ENCODE data around the gene CIITA. TPM values are rescaled to one million over a fixed set of nuclear protein-coding genes. Genes with fewer than 3 reads are reported as not detected.

The CIITA gene
- total RNA-seq, 1 experiment from 2014 or later, result not detected

DNA sequence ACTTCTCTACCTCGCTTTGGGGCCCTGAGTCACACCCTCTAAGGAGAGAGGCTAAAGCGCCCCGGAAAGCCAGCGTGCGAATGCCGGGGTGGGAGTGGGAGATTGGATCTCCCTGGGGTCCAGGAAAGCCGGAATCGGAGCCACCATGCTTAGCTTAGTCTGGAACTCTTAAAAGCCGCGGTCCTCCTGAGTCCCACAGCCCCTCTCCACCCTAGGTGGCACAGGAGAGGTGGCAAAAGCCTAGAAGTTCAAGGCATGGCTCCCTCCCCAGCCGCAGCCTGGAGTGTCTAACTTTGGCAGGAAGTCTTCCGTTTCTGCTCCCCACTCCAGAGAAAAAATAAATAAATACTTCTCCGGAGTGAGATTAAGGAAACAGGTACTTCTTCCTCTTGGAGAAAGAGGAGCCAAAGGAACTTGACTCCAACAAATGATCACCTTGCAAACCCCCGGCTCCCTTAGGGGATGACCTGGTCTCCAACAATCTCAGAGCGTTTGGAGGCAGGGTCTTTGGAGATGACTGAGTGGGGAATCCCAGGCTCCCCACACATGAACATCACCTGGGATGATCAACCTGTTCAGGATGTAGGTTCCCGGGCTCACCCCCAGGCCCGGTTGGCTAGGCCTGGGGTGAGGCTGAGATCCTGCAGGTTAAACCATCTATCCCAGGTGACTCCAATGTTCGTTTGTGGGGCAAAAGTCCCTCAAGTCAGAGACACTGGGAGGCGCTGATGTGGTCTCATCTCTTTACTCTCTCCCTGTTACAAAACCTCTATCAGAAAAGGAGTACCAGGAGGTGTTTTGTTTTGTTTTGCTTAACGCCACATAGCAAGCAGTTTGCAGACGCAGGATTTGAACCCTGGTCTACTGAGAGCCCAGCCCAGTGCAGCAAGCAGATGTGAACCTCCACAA lies 2.9 kb downstream of the CIITA start:
- no peaks in the 10 kb centered on the region for H3K36me3 Mint-ChIP-seq (ENCODE audit: insufficient read depth, unreplicated experiment)
- intact Hi-C loops (cut with micrococcal nuclease), result loop anchor here (5.0 kb wide), 3 partner anchors 53 to 212 kb away; partner anchors contain the start of gene NUBP1
- no peak overlapping the region for H3K27ac Mint-ChIP-seq (ENCODE audit: low read depth, unreplicated experiment)
- no peaks in the 10 kb centered on the region for H3K9me3 Mint-ChIP-seq (ENCODE audit: unreplicated experiment)
- no peak for DNase-seq (ENCODE audit: unreplicated experiment)
- H3K4me3 Mint-ChIP-seq (ENCODE audit: unreplicated experiment), result no peak overlapping the region
- POLR2A ChIA-PET, result interaction anchor here (0.7 to 2.2 kb wide), 4 partner anchors 13 to 41 kb away, joined by 3 to 14 read pairs (median 4); no protein-coding TSS in a partner anchor
- TF ChIP-seq, protein P1, sequence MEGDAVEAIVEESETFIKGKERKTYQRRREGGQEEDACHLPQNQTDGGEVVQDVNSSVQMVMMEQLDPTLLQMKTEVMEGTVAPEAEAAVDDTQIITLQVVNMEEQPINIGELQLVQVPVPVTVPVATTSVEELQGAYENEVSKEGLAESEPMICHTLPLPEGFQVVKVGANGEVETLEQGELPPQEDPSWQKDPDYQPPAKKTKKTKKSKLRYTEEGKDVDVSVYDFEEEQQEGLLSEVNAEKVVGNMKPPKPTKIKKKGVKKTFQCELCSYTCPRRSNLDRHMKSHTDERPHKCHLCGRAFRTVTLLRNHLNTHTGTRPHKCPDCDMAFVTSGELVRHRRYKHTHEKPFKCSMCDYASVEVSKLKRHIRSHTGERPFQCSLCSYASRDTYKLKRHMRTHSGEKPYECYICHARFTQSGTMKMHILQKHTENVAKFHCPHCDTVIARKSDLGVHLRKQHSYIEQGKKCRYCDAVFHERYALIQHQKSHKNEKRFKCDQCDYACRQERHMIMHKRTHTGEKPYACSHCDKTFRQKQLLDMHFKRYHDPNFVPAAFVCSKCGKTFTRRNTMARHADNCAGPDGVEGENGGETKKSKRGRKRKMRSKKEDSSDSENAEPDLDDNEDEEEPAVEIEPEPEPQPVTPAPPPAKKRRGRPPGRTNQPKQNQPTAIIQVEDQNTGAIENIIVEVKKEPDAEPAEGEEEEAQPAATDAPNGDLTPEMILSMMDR (IDR thresholded peaks at IDR 0.05; ENCODE audit: unreplicated experiment), result no peak
- CTCF ChIA-PET, result interaction anchor here (0.6 to 3.1 kb wide), 2 partner anchors 39 to 74 kb away, joined by 5 to 15 read pairs; no protein-coding TSS in a partner anchor
- peaks cover 56% of the 10 kb centered on the region for H3K27me3 Mint-ChIP-seq (ENCODE audit: insufficient read depth, unreplicated experiment)
- H3K4me1 Mint-ChIP-seq (ENCODE audit: insufficient read depth, unreplicated experiment), result peaks cover 10% of the 10 kb centered on the region
- no TSS peak for BruUV-seq (replicated peaks)

DNA sequence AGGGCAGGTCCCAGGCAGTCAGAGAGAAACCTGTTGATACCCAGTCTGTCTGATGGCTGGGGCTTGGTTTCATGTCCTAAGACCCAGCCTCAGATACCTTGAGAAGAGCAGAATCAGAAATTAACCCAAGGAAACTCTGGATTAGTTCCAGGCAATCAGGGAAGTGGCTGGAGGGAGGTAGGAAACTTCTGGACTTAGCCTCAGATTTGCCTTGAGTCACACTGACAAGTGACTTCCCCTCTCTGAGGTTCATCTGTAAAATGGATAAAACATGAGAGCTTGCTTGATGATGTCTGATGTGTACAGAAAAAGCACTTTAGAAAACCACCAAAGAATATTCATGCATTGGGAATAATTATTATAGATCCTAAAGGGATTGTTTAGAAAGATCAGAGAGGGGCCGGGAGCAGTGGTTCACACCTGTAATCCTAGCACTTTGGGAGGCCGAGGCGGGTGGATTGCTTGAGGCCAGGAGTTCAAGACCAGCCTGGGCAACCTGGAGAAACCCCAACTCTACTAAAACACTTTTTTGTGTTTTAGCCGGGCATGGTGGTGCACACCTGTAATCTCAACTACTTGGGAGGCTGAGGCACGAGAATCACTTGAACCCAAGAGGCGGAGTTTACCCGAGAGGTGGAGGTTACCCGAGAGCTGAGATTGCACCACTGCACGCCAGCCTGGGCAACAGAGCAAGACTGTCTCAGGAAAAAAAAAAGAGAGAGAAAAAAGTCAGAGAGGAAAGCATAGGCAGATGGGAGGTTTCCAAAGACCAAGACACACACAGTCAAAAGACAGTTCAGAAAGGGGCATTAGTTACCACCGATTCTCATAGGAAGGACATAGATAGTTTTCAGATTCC lies 3.8 kb downstream of the CIITA start:
- Mint-ChIP-seq H3K9me3 (ENCODE audit: unreplicated experiment) (no peaks in the 10 kb centered on the region), H3K27me3 (ENCODE audit: insufficient read depth, unreplicated experiment) (peaks cover 58% of the 10 kb centered on the region), H3K36me3 (ENCODE audit: insufficient read depth, unreplicated experiment) (no peaks in the 10 kb centered on the region), H3K4me1 (ENCODE audit: insufficient read depth, unreplicated experiment) (peaks cover 10% of the 10 kb centered on the region), H3K27ac (ENCODE audit: low read depth, unreplicated experiment) (no peak overlapping the region), H3K4me3 (ENCODE audit: unreplicated experiment) (no peak overlapping the region)
- TF ChIP-seq, protein P1 (IDR thresholded peaks at IDR 0.05; ENCODE audit: unreplicated experiment), result no peak
- BruUV-seq (replicated peaks), result no TSS peak
- ChIA-PET POLR2A (no interaction called here), CTCF (interaction anchor here (1.4 kb wide), 1 partner anchor 37 kb away, joined by 4 read pairs; no protein-coding TSS in a partner anchor)
- intact Hi-C loops (cut with micrococcal nuclease), result loop anchor here (5.0 kb wide), 1 partner anchor 211 kb away; no protein-coding TSS in a partner anchor
- no peak for DNase-seq (ENCODE audit: unreplicated experiment)

DNA sequence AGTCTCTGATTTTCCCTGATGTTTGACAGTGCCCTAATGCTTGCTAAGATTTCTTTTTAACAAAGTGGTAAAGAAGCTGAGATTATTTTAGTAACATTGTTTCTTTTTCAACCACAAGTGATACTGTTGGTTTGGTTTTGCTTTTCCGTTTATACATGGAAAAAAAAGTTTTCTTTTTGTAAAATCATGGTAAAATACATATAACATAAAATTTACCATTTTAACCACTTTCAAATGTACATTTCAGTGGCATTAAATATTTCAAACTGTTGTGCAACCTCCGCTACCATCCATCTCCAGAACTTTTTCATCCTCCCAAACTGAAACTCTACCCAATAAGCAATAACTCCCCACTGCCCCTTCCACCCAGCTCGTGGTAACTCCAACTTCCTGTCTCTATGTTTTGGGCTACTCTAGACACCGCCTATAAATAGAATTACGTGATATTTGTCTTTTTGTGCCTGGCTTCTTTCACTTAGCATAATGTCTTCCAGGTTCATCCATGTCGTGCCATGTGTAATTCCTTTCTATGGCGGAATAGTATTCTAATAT lies 4.6 kb downstream of the CIITA start:
- intact Hi-C loops (cut with micrococcal nuclease), result loop anchor here (5.0 kb wide), 1 partner anchor 211 kb away; no protein-coding TSS in a partner anchor
- H3K27ac Mint-ChIP-seq (ENCODE audit: low read depth, unreplicated experiment), result no peak overlapping the region
- no peaks in the 10 kb centered on the region for H3K36me3 Mint-ChIP-seq (ENCODE audit: insufficient read depth, unreplicated experiment)
- no peak overlapping the region for H3K4me3 Mint-ChIP-seq (ENCODE audit: unreplicated experiment)
- peaks cover 7% of the 10 kb centered on the region for H3K4me1 Mint-ChIP-seq (ENCODE audit: insufficient read depth, unreplicated experiment)
- TF ChIP-seq, protein P1 (IDR thresholded peaks at IDR 0.05; ENCODE audit: unreplicated experiment), result no peak
- no peak for DNase-seq (ENCODE audit: unreplicated experiment)
- ChIA-PET POLR2A (no interaction called here), CTCF (interaction anchor here (1.4 kb wide), 1 partner anchor 37 kb away, joined by 4 read pairs; no protein-coding TSS in a partner anchor)
- BruUV-seq (replicated peaks), result no TSS peak
- no peaks in the 10 kb centered on the region for H3K9me3 Mint-ChIP-seq (ENCODE audit: unreplicated experiment)
- H3K27me3 Mint-ChIP-seq (ENCODE audit: insufficient read depth, unreplicated experiment), result peaks cover 51% of the 10 kb centered on the region
